K562 (cell line): ENCODE measurements around the gene PFN3.

Source experiments
- GATAD2A ChIP-seq: fragments of 450-650 bp; IDR thresholded peaks from 2 replicates; pipeline ENCODE4 v1.6.1; 2017
- ZNF3 ChIP-seq: fragments of 250-450 bp; sonication (Bioruptor Pico); IDR thresholded peaks from 2 replicates; pipeline ENCODE4 v1.5.0; 2021; ENCODE audit warnings: mild to moderate bottlenecking, moderate library complexity

- TF ChIP-seq ZNF3 (CRISPR knock-in tag) (no peak), GATAD2A (no peak)
Observed at GRCh38 chr5:177421062-177421798, 20.8 kb upstream of the PFN3 start.
